ENCODE measurements around the gene KCNAB2.

The KCNAB2 gene

DNA sequence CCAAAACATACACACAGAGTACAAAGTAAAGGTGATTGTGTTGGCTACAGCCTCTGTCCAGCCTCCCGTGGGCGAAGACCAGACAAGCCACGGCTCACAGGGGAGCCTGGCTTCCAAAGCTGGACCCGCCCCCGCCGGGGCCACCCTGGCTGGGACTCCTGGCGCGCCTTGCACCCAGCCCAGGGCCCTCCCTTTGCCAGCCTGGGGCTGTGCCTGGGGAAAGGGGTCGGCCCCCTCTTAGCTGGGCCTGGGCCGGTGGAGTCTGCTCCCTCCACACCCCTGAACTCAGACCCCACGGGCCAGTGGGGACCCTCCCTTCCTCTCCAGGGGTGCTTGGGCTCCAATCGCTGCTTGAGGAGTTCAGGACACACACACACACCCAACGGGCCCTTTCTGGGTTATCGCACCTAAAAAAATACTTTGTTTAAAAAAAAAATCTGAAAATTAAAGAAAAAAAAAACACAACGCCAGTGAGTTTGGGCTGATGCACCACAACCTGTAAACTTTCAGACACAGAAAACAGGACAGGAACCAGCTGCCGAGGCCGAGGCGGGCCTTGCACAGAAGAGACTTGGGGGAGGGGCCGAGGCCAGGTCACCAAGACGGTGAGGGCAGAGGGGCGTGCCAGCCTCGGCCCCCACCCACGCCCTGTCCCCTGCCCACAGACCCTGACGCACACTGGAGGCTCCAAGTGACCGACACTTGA, 56.3 kb downstream of the KCNAB2 start:
- Histone ChIP-seq H3K9ac (ENCODE audit: low read depth, low read length) (no peak overlapping the region), H3K36me3 (ENCODE audit: insufficient read depth, low read length) (no peaks in the 10 kb centered on the region), H3K4me3 (ENCODE audit: low read length) (no peak overlapping the region), H3K9me3 (replicated peaks; ENCODE audit: low read length) (no peaks in the 10 kb centered on the region), H3K4me1 (ENCODE audit: control insufficient read depth, insufficient read depth, low read length) (peaks cover 10% of the 10 kb centered on the region), H3K27me3 (ENCODE audit: control insufficient read depth, insufficient read depth, low read length) (peaks cover 23% of the 10 kb centered on the region), H3K4me2 (ENCODE audit: low read length) (no peak overlapping the region)

DNA sequence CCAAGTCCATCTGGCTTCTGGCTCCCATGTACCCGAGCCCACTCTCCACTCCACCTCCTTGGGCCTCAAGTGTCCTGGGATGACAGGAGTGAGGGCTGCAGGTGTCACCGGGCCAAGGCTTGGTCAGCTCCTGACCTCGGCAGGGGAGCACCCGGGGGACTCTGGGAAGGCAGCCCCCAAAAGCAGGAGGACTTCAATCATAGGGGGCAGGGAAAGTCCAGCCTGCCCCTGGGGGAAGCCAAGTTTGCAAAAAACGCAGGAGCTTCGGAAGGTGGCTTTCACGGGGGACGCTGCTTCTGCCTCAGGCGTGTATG, 56.8 kb downstream of the KCNAB2 start:
- H3K9ac ChIP-seq (ENCODE audit: low read depth, low read length): no peak overlapping the region
- no peak overlapping the region for H3K4me3 ChIP-seq (ENCODE audit: low read length)
- H3K9me3 ChIP-seq (replicated peaks; ENCODE audit: low read length): no peaks in the 10 kb centered on the region
- H3K4me2 ChIP-seq (ENCODE audit: low read length): no peak overlapping the region
- no peaks in the 10 kb centered on the region for H3K36me3 ChIP-seq (ENCODE audit: insufficient read depth, low read length)
- H3K4me1 ChIP-seq (ENCODE audit: control insufficient read depth, insufficient read depth, low read length): peaks cover 10% of the 10 kb centered on the region
- H3K27me3 ChIP-seq (ENCODE audit: control insufficient read depth, insufficient read depth, low read length): peaks cover 20% of the 10 kb centered on the region

DNA sequence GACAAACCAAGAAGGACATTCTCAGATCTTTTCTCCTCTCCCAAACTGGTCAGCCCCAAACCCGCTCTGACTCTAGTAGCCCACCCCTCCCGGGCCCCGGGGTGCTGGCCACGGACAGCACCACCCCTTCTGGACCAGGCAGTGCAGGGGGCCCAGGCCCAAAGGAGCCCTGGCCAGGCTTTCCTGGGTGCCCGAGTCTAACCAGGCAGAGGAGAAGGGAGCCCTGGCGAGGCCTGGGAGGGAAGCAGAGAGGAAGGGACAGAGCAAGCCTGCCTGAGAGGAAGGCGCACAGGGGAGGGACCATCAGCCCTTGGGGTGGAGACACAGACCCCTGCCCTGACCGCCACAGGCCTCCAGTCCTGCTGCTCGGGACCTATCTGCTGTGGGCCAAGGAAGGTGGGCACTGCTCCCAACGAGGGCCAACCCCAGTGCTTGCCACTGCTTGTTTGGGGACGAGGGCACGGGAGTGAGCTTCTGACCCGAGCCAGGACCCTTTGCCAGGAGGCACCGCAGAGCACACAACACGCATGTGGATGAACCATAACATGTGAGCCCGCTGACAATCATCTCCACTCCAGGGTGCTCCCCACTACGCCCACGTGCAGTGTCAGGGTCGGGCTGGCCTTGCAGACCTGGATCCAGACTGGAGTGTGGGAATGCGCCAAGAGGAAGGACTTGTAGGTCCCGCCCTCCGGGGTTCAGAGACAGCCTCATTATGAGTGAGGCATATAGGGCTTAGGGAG, 57.6 kb downstream of the KCNAB2 start:
- Histone ChIP-seq H3K4me1 (ENCODE audit: control insufficient read depth, insufficient read depth, low read length) (peaks cover 6% of the 10 kb centered on the region), H3K4me2 (ENCODE audit: low read length) (no peak overlapping the region), H3K27me3 (ENCODE audit: control insufficient read depth, insufficient read depth, low read length) (peaks cover 18% of the 10 kb centered on the region), H3K9me3 (replicated peaks; ENCODE audit: low read length) (no peaks in the 10 kb centered on the region), H3K36me3 (ENCODE audit: insufficient read depth, low read length) (no peaks in the 10 kb centered on the region), H3K4me3 (ENCODE audit: low read length) (no peak overlapping the region), H3K9ac (ENCODE audit: low read depth, low read length) (no peak overlapping the region)

DNA sequence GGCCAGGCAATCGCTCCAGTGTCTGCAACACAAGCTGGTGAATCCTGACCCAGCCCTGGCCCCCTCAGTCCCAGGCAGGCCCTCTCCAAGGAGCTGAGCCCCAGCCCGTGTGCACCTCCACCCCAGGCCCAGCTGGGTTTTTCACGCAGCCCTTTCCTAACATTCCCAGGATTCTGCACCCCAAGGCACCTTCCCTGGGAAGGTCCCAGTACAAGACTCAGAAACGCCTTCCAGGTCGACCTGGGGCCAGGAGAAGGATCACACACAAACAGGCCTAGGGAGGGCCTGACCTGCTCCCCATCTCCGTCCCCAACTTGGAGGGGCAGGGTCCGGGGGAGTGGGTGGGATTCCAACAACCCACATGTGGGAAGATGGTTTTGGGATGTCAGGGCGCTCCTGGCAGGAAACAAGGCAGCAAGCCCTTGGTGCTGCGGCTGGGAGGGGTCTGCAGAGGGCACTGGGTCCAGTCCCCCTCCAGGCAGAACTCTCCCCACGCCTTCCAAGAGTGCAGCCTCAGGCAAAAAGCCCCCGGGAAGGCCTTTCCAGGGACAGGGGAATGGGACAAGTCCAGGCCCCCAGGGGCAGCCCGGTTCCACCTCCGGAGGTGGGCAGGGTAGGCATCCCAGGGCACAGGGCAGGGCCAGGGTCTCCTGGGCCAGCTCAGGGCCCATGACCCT, 58.3 kb downstream of the KCNAB2 start:
- H3K36me3 ChIP-seq (ENCODE audit: insufficient read depth, low read length): no peaks in the 10 kb centered on the region
- no peak overlapping the region for H3K4me3 ChIP-seq (ENCODE audit: low read length)
- no peak overlapping the region for H3K4me2 ChIP-seq (ENCODE audit: low read length)
- peaks cover 18% of the 10 kb centered on the region for H3K27me3 ChIP-seq (ENCODE audit: control insufficient read depth, insufficient read depth, low read length)
- no peak overlapping the region for H3K9ac ChIP-seq (ENCODE audit: low read depth, low read length)
- no peaks in the 10 kb centered on the region for H3K4me1 ChIP-seq (ENCODE audit: control insufficient read depth, insufficient read depth, low read length)
- no peaks in the 10 kb centered on the region for H3K9me3 ChIP-seq (replicated peaks; ENCODE audit: low read length)

DNA sequence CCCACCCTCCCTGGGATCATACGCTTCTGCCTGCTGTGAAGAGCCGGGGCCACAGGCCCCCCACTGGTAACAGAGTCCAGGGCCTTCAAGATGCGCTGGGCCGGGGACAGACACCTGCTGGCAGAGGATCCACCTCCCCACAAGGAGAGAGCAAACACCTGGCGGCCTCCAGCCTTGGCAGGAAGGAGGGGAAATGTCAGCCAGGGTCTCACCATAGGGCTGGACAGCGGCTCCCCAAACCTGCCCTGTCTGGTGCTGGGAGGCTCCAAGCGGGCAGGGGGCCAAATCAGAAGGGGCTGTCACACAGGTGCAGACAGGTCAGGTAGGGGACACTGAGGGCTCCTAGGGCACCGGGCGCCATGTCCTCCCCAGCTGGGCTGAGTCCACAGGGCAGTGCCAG, 58.9 kb downstream of the KCNAB2 start:
- no peak overlapping the region for H3K9ac ChIP-seq (ENCODE audit: low read depth, low read length)
- no peaks in the 10 kb centered on the region for H3K4me1 ChIP-seq (ENCODE audit: control insufficient read depth, insufficient read depth, low read length)
- no peaks in the 10 kb centered on the region for H3K9me3 ChIP-seq (replicated peaks; ENCODE audit: low read length)
- peaks cover 18% of the 10 kb centered on the region for H3K27me3 ChIP-seq (ENCODE audit: control insufficient read depth, insufficient read depth, low read length)
- no peak overlapping the region for H3K4me3 ChIP-seq (ENCODE audit: low read length)
- H3K4me2 ChIP-seq (ENCODE audit: low read length): no peak overlapping the region
- H3K36me3 ChIP-seq (ENCODE audit: insufficient read depth, low read length): no peaks in the 10 kb centered on the region

DNA sequence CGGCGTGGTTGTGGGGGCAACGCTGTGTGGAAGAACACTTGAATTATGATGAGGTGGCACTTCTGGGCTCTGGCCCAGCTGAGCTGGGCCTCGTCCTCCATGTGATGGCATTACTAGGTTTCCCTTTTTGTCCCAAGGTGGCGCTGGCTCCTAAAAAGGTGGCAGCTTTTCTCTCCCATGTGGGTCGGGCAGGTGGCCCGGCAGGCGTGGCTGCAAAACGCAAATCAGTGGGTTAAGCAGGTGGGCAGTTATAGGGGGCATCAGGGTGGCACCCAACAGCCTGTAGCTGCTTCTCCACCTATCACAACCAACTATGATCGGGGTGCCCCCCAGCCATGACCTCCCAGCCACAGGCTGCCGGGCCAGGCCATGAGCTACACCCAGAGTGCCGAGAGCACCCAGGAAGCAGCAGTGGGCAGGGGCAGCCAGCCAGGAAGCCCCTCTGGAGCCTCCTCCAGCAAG, 59.6 kb downstream of the KCNAB2 start:
- no peaks in the 10 kb centered on the region for H3K9me3 ChIP-seq (replicated peaks; ENCODE audit: low read length)
- H3K9ac ChIP-seq (ENCODE audit: low read depth, low read length): no peak overlapping the region
- no peak overlapping the region for H3K4me3 ChIP-seq (ENCODE audit: low read length)
- peaks cover 18% of the 10 kb centered on the region for H3K27me3 ChIP-seq (ENCODE audit: control insufficient read depth, insufficient read depth, low read length)
- H3K36me3 ChIP-seq (ENCODE audit: insufficient read depth, low read length): no peaks in the 10 kb centered on the region
- H3K4me1 ChIP-seq (ENCODE audit: control insufficient read depth, insufficient read depth, low read length): no peaks in the 10 kb centered on the region
- no peak overlapping the region for H3K4me2 ChIP-seq (ENCODE audit: low read length)

DNA sequence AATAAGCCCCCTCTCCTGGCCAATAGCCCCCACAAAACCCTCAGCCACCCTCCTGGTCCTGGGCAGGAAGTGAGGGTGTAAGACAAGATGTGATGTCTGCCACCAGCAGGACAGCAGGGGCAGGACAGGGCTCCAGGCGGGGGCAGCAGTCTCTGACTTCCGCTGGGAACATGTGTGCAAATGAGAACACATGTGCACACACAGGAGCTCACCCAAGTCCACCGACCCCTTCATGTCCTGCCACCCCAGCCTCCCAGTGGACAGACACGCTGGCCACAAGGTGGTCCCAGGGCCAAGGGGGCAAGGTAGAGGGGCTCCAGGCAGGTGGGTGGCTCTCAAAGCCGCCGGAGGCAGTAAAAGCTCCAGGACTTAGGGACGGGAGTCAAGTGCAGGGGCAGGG, 60.1 kb downstream of the KCNAB2 start:
- Histone ChIP-seq H3K4me1 (ENCODE audit: control insufficient read depth, insufficient read depth, low read length) (no peaks in the 10 kb centered on the region), H3K4me2 (ENCODE audit: low read length) (no peak overlapping the region), H3K4me3 (ENCODE audit: low read length) (no peak overlapping the region), H3K9ac (ENCODE audit: low read depth, low read length) (no peak overlapping the region), H3K27me3 (ENCODE audit: control insufficient read depth, insufficient read depth, low read length) (peaks cover 15% of the 10 kb centered on the region), H3K36me3 (ENCODE audit: insufficient read depth, low read length) (no peaks in the 10 kb centered on the region), H3K9me3 (replicated peaks; ENCODE audit: low read length) (no peaks in the 10 kb centered on the region)

DNA sequence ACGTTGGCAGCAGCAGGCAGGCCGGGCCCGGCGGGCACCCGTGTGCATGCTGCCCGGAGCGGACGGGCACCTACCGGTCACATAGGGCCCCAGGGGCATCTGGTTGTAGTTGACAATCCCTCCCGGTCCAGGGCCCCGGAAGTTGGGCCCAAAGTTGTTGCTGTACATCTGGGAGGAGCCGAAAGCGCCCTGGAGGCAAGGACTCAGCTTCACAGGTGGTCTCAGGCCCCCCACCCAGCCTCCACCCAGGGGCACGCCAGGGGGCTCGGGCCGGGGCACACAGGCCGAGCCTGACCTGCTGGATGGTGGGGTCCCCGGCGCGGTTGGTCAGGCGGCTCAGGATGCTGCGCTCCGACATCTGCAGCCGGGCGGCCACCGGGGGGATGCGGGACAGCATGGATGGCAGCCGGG, 60.6 kb downstream of the KCNAB2 start:
- Histone ChIP-seq H3K4me1 (ENCODE audit: control insufficient read depth, insufficient read depth, low read length) (no peaks in the 10 kb centered on the region), H3K9me3 (replicated peaks; ENCODE audit: low read length) (no peaks in the 10 kb centered on the region), H3K4me2 (ENCODE audit: low read length) (no peak overlapping the region), H3K9ac (ENCODE audit: low read depth, low read length) (no peak overlapping the region), H3K36me3 (ENCODE audit: insufficient read depth, low read length) (no peaks in the 10 kb centered on the region), H3K27me3 (ENCODE audit: control insufficient read depth, insufficient read depth, low read length) (peaks cover 15% of the 10 kb centered on the region), H3K4me3 (ENCODE audit: low read length) (no peak overlapping the region)

DNA sequence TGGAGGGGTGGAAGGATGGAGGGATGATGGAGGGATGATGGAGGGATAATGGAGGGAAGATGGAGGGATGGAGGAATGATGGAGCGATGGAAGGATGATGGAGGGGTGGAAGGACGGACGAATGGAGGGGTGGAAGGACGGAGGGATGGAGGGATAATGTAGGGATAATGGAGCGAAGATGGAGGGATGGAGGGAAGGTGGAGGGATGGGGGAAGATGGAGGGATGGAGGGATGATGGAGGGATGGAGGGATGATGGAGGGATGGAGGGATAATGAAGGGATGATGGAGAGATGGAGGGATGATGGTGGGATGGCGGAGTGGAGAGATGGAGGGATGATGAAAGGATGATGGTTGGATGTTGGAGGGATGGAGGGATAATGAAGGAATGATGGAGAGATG, 61.3 kb downstream of the KCNAB2 start:
- H3K4me2 ChIP-seq (ENCODE audit: low read length): no peak overlapping the region
- no peak overlapping the region for H3K4me3 ChIP-seq (ENCODE audit: low read length)
- no peaks in the 10 kb centered on the region for H3K36me3 ChIP-seq (ENCODE audit: insufficient read depth, low read length)
- H3K9ac ChIP-seq (ENCODE audit: low read depth, low read length): no peak overlapping the region
- H3K27me3 ChIP-seq (ENCODE audit: control insufficient read depth, insufficient read depth, low read length): peaks cover 21% of the 10 kb centered on the region
- H3K4me1 ChIP-seq (ENCODE audit: control insufficient read depth, insufficient read depth, low read length): no peaks in the 10 kb centered on the region
- H3K9me3 ChIP-seq (replicated peaks; ENCODE audit: low read length): no peaks in the 10 kb centered on the region

DNA sequence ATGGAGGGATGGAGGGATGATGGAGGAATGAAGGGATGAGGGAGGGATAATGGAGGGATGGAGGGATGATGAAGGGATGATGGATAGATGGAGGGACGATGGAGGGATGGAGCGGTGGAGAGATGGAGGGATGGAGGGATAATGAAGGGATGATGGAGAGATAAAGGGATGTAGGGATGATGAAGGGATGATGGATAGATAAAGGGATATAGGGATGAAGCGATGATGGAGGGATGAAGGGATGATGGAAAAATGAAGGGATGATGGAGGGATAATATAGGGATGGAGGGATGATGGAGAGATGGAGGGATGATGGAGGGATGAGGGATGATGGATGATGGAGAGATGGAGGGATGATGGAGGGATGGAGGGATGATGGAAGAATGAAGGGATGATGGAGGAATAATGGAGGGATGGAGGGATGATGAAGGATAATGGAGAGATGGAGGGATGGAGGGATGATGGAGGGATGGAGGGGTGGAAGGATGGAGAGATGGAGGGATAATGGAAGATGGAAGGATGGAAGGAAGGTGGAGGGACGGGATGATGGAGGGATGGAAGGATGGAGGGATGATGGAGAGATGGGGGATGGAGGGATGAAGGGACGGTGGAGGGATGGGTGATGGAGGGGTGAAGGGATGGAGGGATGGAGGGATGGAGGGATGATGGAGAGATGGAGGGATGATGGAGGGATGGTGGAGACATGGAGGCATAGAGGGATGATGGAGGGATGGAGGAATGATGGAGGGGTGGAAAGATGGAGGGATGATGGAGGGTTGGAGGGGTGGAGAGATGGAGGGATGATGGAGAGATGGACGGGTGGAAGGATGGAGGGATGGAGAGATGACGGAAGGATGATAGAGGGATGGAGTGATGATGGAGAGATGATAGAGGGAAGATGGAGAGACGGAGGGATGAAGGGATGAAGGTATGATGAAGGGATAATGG, 62.0 kb downstream of the KCNAB2 start:
- H3K4me3 ChIP-seq (ENCODE audit: low read length): no peak overlapping the region
- no peaks in the 10 kb centered on the region for H3K4me1 ChIP-seq (ENCODE audit: control insufficient read depth, insufficient read depth, low read length)
- no peaks in the 10 kb centered on the region for H3K36me3 ChIP-seq (ENCODE audit: insufficient read depth, low read length)
- no peak overlapping the region for H3K9ac ChIP-seq (ENCODE audit: low read depth, low read length)
- H3K27me3 ChIP-seq (ENCODE audit: control insufficient read depth, insufficient read depth, low read length): peaks cover 23% of the 10 kb centered on the region
- no peaks in the 10 kb centered on the region for H3K9me3 ChIP-seq (replicated peaks; ENCODE audit: low read length)
- no peak overlapping the region for H3K4me2 ChIP-seq (ENCODE audit: low read length)

DNA sequence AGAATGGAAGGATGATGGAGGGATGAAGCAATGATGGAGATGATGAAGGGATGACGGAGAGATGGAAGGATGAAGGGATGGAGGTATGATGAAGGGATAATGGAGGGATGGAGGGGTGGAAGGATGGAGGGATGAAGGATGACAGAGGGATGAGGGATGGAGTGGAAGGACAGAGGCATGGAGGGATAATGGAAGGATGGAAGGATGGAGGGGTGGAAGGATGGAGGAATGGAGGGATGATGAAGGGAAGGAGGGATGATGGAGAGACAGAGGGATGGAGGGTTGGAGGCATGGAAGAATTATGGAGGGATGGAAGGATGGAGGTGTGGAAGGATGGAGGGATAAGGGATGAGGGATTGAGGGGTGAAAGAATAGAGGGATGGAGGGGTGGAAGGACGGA, 62.8 kb downstream of the KCNAB2 start:
- Histone ChIP-seq H3K9me3 (replicated peaks; ENCODE audit: low read length) (no peaks in the 10 kb centered on the region), H3K27me3 (ENCODE audit: control insufficient read depth, insufficient read depth, low read length) (peaks cover 25% of the 10 kb centered on the region), H3K4me1 (ENCODE audit: control insufficient read depth, insufficient read depth, low read length) (no peaks in the 10 kb centered on the region), H3K9ac (ENCODE audit: low read depth, low read length) (no peak overlapping the region), H3K4me2 (ENCODE audit: low read length) (no peak overlapping the region), H3K36me3 (ENCODE audit: insufficient read depth, low read length) (no peaks in the 10 kb centered on the region), H3K4me3 (ENCODE audit: low read length) (no peak overlapping the region)
